GM18868 (cell line): ENCODE results near the gene IARS1.

Experiments
- ATAC-seq: cut with Tn5 transposase; IDR thresholded peaks from one replicate; pipeline ENCODE4 v1.9.1; 2021; ENCODE audit warnings: mild to moderate bottlenecking, moderate library complexity; ENCODE audit not compliant: unreplicated experiment

Gene IARS1

DNA sequence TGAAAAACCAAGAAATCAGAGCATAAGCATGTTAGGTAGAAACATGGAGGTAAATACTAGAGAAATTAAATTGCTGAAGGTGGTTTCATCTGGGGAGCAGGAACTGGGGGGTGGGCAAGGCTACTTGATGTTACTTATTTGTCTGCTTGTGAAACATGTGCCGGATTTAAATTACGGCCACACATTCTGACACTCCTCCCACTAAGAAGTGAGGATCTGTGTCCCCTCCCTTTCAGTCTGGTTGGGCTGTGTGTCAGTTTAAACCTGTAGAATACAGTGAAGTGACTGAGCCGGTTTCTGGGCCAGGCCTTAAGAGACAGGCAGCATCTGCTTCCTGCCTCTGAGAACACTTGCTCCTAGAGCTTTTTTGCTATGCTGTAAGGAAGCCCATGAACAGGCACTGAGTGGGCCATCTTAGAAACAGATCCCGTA is 2.3 kb upstream of the IARS1 start:
- ATAC-seq: no peak

DNA sequence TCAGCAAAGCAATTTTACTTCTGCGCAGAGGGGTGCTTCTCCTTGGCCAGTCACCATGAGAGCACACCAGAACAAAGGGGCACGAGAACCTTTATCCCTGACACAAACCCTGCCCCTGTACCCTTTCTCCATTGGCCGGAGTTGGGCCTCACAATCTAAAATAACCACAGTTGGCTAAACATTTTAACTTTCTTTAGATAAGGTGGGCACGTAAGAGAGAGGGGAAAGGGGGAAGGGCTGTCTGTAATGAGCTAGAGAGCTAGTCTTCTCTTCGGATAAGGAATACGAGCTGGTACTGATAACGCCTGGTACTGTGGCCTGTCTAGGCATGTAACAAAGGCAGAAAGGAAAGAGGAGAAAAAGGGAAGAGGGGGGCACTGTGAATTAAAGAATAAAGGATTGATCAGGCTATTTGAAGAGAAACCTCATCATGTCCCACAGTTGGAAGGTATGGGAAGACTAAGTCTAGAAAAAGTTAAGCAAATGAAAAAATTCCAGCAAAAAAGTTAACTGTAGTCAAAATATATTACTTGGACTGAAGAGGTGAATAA is 1.8 kb upstream of the IARS1 start:
- no peak for ATAC-seq

DNA sequence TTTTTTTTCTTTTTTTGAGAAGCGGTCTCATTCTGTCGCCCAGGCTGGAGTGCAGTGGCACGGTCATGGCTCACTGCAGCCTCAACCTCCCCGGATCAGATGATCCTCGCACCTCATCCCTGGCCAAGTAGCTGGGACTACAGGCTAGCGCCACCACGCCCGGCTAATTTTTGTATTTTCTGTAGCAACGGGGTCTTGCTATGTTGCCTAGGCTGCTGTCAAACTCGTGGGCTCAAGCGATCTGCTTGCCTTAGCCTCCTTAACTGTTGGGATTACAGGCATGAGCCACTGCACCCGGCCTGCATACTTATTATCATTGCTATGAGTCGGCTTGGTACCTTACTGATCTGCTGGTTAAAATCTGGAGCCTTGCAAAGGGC is 790 bp upstream of the IARS1 start:
- no peak for ATAC-seq

DNA sequence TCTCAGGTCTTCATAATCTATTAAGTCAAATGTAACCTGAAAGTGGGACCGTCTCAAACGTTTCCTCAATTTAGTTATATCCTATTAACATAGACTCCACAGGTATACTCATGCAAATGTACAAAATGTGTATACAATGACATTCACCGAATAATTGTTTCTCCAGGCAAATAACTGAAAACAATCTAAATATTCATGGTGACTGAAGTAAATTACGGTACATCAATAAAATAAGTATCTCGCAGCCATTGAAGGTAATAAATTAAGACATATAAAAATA is 482 bp downstream of the IARS1 start:
- no peak for ATAC-seq

DNA sequence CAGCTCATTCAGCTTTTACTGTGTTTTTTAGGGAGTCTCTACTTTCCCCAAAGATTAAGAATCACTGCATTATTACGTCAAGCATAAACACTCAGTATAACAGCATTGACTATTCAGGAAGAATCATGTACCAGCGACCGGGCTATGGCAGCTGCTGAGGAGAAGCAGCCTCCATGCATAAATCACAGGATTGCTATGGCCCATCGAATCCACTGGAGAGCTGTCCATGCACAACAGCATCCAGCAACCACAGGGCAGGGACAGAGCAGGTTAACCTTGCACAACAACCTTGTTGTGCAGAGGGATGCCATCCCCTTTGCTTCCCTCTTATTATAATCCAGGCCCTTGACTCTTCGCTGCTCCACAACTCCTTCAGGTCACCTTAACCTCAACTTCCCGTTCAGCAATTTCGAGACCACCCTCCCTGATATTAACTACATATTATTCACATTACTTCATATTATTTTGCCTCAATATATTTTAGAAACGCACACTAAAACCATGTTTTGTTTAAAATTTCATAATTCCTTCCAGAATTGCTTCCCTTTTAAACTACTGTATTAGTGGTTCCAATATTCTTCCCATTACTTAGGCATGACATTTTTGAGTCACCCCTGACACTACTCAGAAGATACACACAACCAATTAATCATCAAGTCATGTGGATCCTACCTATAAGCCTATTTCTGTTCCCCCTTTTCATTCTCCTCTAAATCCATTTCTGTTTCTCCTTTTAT is 991 bp downstream of the IARS1 start:
- ATAC-seq: no peak

DNA sequence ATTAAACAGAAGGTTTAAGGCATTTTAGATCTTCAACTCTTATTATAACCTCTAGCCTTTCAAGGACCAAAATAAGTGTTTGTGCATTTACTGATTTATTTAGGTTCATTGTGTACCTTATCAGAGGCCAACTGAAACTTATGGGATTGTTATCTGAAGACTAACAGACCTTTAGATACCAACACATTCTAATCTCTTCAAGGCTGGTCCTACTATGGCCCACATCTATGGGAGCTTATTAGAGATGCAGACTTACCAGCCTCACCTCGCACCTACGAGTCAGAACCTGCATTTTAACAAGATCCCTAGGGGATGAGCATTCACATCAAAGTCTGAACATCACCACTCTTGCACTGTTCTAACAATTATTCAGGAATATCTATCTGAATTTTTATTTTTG is 1.9 kb downstream of the IARS1 start:
- ATAC-seq: no peak

DNA sequence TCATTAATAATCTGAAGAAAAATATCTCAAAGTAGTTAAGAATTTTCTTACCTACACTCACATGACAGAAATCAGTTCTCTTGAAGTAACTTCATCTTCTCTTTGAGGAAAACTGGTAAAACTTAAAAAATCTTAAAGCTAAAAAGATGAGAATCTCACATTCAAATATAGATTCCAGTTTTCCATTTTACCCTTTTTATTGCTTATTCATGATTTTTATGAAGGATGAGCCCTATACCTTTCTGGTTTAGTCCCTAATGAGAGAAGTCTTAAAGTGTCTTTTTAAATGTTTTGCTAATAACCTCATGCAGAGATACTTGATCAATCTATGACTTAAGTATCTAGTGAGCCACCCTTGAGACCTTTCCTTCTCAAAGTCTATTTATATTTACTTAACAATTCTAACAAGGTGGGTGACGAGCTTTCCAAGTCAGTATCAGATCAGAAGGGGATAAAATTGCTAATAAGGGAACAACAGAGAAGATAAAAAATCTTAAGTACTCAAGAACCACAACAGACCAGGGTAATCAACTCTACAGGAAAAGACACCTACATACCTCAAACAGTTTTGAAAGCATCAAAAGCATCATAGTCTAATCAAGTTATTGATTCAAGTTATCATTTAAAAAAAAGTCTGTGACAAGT is 2.6 kb downstream of the IARS1 start:
- ATAC-seq: no peak

DNA sequence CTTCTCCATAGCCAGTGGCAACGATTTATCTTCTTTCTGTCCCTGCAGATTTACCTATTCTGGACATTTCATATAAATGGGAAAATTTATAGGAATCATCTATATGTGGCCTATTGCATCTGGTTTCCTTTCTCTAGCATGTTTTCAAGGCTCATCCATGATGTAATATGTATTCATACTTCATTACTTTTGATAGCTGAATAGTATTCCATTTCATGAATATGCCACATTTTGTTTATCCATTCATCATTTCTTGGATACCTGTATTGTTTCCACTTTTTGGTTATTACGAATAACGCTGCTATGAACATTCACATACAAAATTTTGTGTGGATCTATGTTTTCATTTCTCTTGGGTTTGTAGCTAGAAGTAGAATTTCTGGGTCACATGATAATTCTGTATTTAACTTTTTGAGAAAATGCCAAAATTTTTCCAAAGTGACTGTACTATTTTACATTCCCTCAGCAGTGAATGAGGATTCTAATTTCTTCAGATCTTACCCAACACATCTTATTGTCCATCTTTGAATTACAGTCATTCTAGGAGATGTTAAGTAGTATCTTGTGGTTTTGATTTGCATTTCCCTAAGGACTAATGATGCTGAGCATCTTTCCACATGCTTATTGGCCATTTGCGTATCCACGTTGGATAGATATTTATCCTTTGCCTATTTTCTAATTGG is 3.6 kb downstream of the IARS1 start:
- no peak for ATAC-seq

DNA sequence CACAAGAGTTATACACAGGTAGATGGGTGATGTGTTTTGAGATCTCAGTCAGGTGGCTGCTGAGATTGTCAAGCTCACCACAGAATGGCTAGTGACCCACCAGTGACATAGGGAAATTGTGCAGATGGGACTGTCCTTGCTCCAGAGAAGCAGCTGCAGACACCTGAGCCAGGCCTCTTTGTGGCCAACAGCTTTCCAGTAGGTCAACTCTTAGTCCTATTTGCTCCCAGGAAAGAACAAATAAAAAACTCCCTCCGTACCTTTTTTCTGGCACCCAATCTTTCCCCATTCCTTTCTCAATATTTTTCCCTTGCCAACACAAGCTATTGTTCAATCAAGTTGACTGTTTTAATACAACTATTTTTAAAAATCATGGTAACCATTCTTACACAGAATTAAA is 14.2 kb downstream of the IARS1 start:
- no peak for ATAC-seq

DNA sequence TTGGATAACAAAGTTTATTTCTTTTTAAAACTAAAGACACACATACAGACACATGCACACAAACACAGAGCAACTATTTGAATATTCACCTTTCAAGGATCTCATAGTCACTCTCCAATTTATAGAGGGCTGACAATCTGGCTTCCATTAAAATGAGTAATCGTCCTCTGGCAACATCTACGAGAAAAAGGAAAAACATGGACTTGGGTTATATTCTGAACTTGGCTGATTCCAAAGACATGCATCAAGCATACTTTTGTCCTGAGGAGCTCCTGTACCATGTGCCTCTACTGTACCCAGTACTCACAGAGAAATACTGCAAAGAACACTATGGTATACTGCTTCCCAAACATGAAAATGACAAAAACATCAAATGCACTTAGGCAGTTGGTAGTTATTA is 15.4 kb downstream of the IARS1 start:
- ATAC-seq: no peak

DNA sequence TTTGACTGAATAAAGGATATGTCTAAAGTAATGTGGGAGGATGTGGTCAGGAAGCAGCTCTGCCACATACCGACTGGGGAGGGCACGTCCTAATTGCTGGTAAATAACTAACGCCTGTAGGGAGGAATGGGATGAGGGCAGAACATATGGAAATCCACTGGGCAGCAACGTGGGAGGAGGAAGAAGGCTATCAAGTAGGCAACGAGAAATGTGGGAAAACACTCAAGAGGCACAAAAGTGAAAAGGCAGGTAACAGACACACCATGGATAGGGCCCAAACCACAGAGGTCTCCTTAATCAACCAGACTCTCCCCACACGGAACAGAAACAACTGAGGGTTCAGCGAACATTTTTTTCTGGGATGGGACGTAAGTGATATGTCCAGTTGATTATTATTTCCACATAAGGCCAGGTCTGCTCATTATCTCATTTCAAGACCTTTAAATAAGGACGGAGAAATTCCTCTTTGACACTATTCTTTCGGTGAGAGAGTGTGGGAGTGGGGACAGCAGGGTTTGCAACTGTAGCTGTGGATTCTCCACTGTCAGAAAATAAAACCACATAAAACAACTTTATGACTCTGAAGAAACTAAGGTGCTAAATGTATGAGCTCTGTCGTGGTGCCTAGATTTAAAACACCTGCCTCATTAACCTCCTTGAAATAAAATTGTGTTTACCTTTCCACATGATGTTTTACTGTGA is 17.0 kb downstream of the IARS1 start:
- no peak for ATAC-seq

DNA sequence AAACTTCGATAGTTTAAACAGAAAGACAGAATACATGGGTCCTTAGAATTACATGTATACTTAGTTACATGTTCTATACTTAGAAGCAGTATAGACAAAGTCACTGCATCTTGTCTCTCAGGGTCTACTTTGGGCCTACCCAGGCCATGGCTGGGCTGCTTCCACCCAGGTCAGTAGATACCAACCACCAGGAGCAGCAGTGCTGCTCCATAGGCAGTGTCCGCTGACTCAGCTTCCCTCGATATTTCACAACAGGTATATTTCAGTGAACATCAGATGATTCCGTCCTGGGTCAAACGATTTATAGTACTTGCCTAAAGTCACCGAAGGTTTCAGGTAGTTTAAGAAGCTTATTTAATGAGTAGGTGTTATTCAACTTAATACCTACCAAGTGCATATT is 18.0 kb downstream of the IARS1 start:
- ATAC-seq: no peak

DNA sequence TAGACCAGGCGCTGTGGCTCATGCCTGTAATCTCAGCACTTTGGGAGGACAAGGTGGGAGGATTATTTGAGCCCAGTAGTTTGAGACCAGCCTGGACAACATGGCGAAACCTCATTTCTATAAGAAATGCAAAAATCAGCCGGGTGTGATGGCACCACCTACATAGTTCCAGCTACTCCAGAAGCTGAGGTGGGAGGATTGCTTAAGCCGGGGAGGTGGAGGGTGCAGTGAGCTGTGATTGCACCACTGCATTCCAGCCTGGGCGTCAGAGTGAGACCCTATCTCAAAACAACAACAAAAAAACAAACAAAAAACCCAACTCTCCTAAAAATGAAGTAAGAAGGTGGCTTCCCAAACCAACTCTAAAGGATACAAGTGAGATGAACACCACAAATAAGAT is 23.0 kb downstream of the IARS1 start:
- ATAC-seq: no peak

DNA sequence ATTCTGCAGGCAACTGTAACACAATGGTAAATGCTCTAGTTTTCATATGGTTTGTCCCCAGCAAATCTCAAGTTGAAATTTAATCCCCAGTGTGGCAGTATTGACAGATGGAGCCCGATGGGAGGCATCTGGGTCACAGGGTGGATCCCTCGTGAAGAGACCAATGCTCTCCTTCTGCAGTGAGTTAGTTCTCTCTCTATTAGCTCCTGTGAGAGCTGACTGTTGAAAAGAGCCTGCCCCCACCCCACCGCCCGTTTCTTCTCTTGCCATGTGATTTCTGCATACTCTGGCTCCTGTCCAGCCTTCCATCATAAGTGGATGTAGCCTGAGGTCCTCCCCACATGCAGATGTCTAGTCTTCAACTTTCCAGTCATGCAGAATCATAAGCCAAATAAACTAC is 27.0 kb downstream of the IARS1 start:
- ATAC-seq: no peak

DNA sequence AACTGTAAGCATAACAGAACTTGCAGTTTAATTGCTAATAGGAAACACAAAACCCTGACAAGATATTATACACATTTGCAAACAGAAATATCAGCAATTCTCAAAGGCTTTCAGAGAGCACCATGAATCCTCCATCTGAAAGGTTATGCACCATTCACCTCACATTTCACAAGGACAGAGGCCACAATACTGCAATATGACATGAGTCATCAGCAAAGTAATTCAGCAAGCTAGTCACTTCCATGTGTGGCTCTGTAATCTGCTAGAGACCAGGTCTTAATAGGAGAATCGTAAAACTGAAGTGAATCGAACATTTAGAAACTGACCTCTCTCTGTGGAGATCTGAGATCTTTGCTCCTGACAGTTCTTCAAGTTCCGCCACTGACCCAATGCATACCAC is 28.3 kb downstream of the IARS1 start:
- no peak for ATAC-seq

DNA sequence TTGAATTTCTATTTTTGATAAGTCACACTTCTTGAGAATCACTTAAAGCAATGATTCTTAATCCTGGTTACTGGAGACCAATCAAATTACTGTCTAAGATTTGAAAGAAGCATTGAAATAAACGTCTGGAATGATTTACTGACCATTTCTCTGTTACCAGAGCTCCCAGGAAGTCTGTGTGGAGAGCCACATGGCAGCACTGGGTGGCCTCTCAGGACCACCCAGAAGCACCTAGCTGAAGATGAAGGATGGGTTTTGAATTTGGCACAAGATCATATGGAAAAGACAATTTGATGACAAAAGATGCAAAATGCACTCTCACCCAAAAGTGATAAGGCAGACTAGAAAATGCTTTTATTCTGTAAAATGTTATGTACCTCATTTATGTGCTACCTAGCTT is 30.4 kb downstream of the IARS1 start:
- ATAC-seq: no peak

DNA sequence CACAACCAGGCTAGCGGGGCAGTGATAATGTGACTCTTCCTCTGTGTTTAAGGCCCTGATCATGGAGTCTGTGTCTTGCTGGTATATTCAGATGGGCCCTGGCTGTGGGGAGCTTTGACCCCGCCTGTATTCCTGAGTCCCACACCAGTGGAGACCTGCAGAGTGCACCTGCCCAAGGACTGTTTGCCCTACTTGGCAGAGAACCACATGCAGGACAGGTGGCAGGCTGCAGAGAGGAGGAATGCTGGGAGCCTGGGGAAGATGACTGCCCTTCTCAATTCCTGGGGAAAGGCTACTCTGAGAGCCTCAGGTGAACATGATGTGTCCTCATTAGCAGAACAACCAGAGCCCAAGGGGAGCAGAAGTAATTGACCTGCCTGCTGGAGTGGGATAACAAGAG is 36.2 kb downstream of the IARS1 start:
- ATAC-seq: no peak

DNA sequence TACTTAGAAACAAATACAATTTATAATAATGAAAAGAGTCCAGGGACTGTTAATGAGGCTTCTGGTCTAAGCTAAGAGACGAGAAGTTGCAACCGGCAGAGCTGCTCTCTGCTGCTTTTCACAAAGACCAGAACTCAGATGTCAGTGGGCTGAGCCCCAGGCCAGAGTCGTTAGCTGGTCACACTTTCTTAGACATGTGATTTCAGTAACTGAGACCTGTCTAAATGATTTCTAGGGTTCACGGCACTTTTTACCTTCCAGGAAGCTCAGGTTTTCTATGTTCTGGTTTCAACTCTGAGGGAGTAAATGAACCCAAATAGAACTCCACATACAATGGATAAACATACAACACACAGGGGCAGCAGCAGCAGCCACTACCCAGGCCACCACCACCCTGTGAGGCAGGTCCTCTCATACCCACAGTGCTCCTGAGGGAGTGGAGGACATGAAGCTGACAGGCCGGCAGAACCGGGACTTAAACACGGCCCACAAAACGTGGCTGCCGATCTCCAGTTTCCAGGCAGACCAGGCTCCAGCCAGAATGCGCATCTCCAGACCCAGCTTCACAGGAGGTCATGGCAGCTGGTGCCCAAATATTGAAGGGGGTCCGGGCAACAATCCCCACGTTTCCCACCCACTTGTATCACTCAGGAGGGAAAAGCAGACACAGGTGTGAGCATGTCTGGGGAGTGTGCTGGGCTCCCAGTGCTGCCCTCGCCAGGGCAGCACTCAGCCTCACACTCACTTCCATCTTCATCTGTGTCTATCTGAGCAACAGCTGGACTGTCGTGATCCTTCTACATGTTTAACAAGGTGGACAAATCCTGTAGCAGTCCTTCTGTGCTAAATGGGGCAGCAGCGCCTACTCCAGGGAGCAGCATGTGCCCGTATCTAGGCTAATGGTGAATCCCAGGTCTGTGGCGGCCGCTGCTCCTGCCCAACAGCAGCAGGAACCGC is 38.8 kb downstream of the IARS1 start:
- no peak for ATAC-seq

DNA sequence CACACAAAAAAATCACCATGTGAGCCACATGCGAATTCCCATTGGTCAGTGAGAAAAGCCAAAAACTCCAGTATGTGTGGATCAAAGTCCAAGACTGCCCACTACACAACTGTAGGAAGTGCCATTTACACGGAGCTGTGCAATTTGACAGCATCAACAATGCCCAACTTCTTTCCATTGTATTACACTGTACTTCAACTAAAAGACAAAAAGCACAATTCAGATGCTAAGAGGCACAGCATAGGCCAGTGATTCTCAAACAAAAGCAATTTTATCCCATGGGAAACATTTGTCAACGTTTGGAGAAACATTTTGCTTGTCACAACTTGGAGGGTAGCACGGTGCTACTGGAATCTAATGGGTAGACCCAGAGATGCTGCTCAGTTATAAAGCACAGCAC is 39.8 kb downstream of the IARS1 start:
- ATAC-seq: no peak

DNA sequence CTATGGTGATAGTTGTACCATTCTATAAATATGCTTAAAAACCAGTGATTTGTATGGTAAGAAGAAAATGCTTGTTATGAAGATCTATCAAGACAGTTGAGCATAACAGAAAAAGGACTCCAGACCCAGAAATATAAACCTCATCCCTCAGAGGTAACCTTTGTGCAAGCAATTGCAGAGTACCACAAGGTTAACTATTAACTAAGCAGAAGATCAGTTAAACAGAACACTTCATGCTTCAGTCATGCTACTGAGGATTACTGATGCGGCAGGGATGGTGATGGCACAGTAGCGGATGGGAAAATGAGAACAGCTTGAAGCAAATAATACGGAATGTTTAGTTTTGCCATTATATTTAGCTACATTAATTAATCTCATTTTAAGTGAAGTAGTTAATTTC is 45.5 kb downstream of the IARS1 start:
- no peak for ATAC-seq

DNA sequence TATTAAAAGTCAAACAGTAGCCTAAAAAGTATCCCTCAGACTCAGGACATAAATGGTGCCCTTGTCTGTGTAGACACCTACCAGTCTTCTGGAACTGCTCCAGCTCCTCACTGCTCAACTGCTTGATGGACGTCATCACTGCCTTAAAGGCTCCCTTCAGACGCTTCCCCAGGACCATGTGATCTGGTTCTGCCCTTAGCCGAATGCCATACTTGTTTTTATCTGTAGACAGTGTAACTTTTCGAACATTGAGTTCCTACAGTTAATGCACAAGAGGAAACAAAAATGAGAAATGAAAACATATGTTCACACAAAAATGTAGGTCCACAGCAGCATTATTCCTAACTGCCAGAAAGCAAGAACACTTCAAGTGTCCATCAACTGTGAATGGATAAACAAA is 46.2 kb downstream of the IARS1 start:
- no peak for ATAC-seq
